Activated T-helper 9 cell treated with anti-CD3 and anti-CD28 coated beads, Interleukin-2, amount 50 U/mL, for 16 hours (primary cell): ENCODE measurements around the gene UMODL1.

Experiments
- DNase-seq: peaks from one replicate; pipeline ENCODE4 v3.0.0-alpha.2; 2020; ENCODE audit warnings: low read depth

The UMODL1 gene

GRCh38 chr21:42098957-42099505 is 27.9 kb downstream of the UMODL1 start:
- DNase-seq = no peak

GRCh38 chr21:42101246-42101645 is 30.1 kb downstream of the UMODL1 start:
- no peak for DNase-seq

DNA sequence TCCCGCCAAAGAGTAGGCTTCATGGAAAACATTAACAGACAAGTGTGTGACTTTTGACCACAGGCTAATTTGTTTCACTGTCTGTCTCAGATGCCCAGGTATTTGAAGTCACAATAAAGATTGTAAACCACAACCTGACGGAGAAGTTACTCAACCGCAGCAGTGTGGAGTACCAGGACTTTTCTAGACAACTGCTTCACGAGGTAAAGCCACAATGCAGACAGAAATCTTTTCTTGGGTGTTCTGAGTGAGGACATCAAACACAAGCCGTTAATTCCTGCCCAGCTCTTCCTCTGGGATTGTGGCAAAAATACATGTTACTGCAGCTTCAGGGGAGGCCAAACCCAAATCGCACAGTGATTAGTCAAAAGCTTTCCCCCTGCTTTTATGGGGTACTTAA is 31.0 kb downstream of the UMODL1 start:
- no peak for DNase-seq

DNA sequence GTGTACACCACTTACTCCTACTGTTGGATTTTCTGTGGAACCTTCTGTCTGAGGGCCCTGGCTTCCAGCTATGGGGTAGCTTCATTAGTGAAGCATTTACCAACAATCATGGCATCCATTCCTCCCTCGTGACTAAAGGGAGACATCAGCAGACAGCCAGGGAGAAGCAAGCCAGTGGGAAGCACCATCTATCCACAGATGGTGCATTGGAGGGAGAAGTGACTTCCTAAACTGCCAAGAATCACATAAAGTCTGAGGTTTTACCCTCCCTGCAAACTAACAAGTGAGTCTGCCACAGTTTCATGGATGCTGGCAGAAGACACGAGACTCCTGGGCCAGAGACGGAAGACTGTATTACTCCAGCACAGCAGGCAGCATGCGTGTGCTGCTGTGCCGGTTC is 31.4 kb downstream of the UMODL1 start:
- no peak for DNase-seq

GRCh38 chr21:42102991-42103390 is 31.9 kb downstream of the UMODL1 start:
- no peak for DNase-seq

DNA sequence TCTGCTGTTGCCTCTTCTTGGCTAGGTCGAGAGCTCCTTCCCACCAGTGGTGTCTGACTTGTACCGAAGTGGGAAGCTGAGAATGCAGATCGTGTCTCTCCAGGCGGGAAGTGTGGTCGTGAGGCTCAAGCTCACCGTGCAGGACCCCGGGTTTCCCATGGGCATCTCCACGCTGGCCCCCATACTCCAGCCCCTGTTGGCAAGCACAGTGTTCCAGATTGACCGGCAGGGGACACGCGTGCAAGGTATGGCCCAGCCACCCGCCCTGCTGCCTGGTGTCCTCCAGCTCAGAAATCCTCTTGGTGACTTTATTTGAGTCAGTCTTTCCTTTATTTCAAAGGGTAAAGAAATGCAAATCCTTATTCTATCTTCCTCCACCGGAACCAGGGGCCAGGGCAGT is 32.7 kb downstream of the UMODL1 start:
- no peak for DNase-seq

DNA sequence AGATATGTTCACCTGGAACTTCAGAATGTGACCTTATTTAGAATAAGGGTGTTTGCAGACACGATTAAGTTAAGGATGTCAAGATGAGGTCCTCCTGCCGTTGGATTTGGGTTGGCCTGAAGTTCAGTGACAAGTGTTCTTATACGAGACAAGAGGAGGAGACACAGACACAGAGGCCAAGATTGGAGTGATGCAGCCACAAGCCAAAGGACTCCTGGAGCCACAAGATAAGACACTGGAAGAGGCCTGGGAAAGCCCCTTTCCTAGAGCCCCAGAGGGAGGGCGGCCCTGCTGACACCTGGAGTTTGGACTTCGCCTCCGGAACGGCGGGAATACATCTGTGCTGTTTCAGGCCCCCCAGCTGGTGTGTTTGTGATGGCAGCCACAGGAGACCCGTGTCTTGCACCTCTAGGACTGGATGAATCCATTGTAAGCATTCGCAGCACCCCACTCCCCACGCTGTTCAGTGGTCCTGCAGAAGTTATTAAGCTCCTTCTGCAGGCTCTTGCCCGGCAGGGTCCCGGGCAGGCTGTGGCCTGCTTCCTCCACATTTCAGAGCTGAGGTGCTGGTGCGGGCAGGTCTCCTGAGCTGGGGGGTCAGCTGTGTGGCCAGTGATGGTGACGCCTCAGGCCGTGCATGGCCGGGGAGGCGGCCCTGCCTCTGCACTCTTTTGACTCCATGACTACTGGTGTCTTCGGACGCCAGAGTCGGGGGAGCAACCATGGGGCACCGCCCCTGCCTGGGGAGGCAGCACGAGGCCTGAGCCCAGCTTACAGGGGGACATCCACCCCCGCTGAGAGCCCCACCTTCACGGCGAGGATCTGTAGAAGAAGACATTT is 34.6 kb downstream of the UMODL1 start:
- no peak for DNase-seq

DNA sequence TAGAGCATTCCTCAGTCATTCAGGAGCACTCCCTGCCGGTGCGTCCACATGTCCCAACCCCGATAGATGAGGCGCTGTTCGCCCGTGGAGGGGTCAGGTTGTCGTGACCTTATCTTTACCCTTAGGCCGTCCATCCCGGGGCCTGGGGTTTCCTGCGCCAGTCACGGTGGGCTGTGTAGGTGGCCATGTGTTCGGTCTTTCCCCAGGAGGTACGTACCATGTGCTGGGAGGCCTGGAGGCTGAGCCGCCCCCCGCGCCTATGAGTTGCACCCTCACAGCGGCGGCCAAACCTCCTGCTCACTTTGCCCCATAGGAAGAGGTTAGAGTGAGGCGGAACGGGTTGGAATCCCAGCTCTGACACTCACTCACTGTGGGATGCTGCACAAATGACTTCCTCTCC is 35.3 kb downstream of the UMODL1 start:
- no peak for DNase-seq

- DNase-seq = no peak
Observed at GRCh38 chr21:42107177-42107880, 36.2 kb downstream of the UMODL1 start.

DNA sequence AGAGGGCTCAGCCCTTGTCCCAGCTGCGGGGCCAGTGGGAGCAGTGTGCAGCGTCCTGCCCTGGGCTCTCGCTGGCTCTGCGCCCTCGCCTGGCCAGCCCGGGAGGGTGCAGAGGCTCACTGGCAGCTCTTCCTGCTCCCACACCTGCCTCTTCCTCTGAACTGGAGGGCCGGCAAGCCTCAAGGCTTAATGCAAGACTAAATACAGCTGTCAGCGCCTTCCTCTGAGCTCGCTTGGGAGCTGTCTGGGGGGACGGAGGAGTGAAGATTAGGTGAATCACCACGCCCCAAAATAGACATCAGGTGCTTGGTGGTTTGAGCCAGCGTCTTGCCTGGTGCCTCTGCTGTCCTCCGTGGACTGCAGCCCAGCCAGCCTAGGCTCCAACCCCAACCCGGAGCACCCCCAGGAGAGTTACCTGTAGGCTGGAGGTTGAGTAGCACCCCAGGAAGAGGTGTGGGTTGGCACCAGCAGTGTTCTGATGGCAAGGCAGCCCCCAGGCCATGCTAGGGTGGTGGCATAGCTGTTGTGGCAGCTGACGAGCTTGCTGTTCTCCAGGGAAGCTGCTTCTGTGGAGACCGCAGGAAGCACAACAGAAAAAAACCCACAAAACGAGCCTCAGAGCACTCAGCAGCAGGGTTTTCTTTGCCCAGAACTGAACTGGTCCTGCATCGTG is 36.9 kb downstream of the UMODL1 start:
- peak; percentile 28 for DNase-seq

GRCh38 chr21:42108554-42109340 is 37.6 kb downstream of the UMODL1 start:
- no peak for DNase-seq

GRCh38 chr21:42109473-42109872 is 38.4 kb downstream of the UMODL1 start:
- DNase-seq = no peak

DNA sequence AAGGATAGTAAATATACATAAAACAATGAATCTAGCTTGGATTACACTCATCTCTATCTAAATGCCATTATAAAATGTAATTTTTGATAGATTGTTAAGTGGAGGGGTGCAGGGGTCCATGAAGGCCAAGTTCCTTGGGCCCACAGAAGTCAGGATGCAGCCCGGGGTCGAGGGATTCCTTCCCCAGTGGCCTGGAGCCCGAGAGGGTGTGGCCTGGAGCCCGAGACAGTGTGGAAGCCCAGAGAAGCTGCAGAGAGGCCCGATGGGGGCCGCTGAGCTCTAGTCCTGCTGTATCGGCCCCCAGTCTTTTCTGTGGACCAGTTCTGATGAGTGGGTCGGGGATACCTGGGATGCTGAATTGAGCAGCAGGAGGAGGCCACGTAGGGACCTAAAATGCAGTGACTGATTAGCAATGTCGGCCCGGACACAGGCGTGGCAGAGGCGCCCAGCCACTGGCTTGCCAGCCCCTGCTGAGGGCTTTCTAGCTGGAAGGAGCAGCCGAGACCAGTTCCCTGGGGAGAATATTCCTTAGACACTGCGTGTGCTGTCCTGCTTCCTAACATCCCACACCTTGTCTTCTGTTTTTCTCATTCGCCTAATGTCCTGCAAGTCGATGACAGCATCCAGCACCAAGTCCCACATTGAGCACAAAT is 38.9 kb downstream of the UMODL1 start:
- DNase-seq = no peak

GRCh38 chr21:42110691-42111469 is 39.8 kb downstream of the UMODL1 start:
- no peak for DNase-seq

- no peak for DNase-seq
Observed at GRCh38 chr21:42111470-42111743, 40.3 kb downstream of the UMODL1 start.

DNA sequence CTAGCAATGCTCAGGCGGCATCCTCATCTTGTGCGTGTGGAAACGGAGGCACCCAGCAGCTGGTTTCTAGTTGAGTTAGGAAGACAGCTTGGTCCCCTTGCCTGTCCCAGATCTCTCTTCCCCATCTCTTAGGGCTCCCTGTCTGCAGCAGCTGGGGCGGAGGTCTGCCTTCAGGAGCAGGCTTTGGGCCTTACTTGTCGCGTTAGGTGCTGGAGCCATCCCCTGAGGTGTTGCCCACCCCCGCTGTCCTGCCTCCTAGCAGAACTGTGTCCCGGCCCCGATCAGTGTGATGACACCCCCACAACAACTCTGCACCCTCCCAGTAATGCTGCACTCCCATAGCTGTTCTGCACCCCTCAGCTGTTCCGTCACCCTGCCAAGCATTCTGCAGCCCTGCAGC is 40.7 kb downstream of the UMODL1 start:
- DNase-seq = no peak

GRCh38 chr21:42112238-42112637 is 41.1 kb downstream of the UMODL1 start:
- no peak for DNase-seq

GRCh38 chr21:42112857-42113256 is 41.7 kb downstream of the UMODL1 start:
- DNase-seq = no peak

DNA sequence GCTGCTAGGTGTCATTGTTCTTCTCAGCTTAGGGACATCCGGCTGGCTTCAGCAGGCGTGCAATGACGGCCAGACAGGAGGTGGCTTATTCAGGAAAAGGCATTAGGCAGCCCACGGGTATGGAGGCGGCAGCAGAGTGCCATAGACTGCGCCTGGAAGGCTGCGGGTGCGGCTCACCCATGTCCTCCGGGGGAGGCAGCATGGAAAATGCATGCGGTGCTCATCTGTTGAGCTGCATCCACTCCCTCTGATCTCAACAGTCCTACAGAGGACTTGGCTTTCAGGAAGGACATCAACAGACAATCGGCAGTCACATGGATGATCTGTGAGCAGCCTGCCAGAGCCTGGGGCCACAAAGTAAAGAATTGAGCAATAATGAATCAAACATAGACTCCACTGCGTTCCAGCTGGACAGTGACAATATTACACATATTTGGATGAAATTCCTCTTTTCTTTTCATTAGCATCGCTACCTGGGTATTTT is 42.9 kb downstream of the UMODL1 start:
- no peak for DNase-seq

DNA sequence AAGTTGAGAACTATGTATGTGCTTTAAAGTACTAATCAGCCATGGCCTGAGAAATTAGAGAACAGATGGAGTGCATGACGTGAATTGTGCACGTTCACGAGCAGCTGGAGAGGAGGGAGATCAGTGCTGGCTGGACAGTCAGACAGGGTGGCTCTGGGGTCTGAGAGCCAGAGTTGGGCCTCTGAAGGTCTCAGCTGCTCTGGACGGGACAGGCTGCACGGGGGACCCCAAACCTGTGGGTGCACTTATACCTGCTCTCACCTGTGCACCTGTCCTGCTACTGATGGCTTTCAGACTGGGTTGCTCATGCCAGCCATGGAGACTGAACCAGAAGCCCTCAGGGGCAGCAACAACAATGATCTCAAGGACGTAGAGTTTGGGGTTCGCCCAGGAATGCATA is 43.5 kb downstream of the UMODL1 start:
- no peak for DNase-seq
